CD8-positive, alpha-beta memory T cell (primary cell): ENCODE results near the gene AURKB. TPM values are rescaled to one million over a fixed set of nuclear protein-coding genes. Genes with fewer than 3 reads are reported as not detected.
A peak's percentile ranks its signal among the peaks of the same experiment; 100 is the strongest.
"Not testable (repeated sequence)": the region's sequence is repeated elsewhere in the genome, so short reads cannot be mapped to it uniquely, and the experiment has no call there.

Source experiments
- CTCF ChIA-PET: fragments of 350-600 bp; sonication (Branson Sonifier 250); formaldehyde crosslinking; loops from one replicate; lab custom pipeline; 2021; ENCODE audit warnings: antibody characterized with exemption; lab: Charles Lee
- POLR2A ChIA-PET: fragments of 350-600 bp; sonication (Branson Sonifier 250); formaldehyde crosslinking; loops from one replicate; lab custom pipeline; 2021; ENCODE audit warnings: antibody characterized with exemption; lab: Charles Lee
- DNase-seq, 5 donors: peaks; one replicate each; pipeline versions ENCODE4 v3.0.0 to v3.0.0-alpha.2; 2020 to 2022; ENCODE audit warnings: mixed read lengths in 1 of 5
- H3K27ac ChIP-seq: one replicate; pipeline ENCODE4 v1.7.0; 2013; ENCODE audit warnings: low read depth, mild to moderate bottlenecking, low read length, moderate library complexity
- H3K27me3 ChIP-seq: 2 replicates; pipeline ENCODE4 v1.7.0; 2013; ENCODE audit warnings: low read length, mild to moderate bottlenecking; ENCODE audit not compliant: insufficient read depth, poor library complexity, severe bottlenecking
- H3K36me3 ChIP-seq: 2 replicates; pipeline ENCODE4 v1.7.0; 2013; ENCODE audit warnings: mild to moderate bottlenecking, low read length, moderate library complexity; ENCODE audit not compliant: insufficient read depth
- H3K4me1 ChIP-seq: 2 replicates; pipeline ENCODE4 v1.7.0; 2013; ENCODE audit warnings: mild to moderate bottlenecking, low read length, moderate library complexity; ENCODE audit not compliant: insufficient read depth
- H3K4me3 ChIP-seq: 2 replicates; pipeline ENCODE4 v1.7.0; 2013; ENCODE audit warnings: mild to moderate bottlenecking, low read length
- H3K9me3 ChIP-seq: 2 replicates; pipeline ENCODE4 v1.7.0; 2013; ENCODE audit warnings: mild to moderate bottlenecking, low read length
- H3K27ac Mint-ChIP-seq, 8 donors: one replicate each; pipeline ENCODE4 v1.8.0; 2020 to 2021; ENCODE audit warnings: mixed read lengths in 8 of 8, mild to moderate bottlenecking in 6 of 8, inconsistent platforms in 3 of 8, moderate library complexity in 3 of 8
- H3K27me3 Mint-ChIP-seq, 2 donors: one replicate each; pipeline ENCODE4 v1.8.0; 2020 to 2021; ENCODE audit warnings: mixed read lengths in 2 of 2, mild to moderate bottlenecking in 1 of 2, moderate library complexity in 1 of 2
- H3K36me3 Mint-ChIP-seq, 3 donors: one replicate each; pipeline ENCODE4 v1.8.0; 2020 to 2021; ENCODE audit warnings: mixed read lengths in 3 of 3, inconsistent platforms in 1 of 3, mild to moderate bottlenecking in 1 of 3
- H3K4me1 Mint-ChIP-seq, 3 donors: one replicate each; pipeline ENCODE4 v1.8.0; 2020 to 2021; ENCODE audit warnings: mixed read lengths in 3 of 3, inconsistent platforms in 1 of 3, mild to moderate bottlenecking in 1 of 3
- H3K4me3 Mint-ChIP-seq, 7 donors: one replicate each; pipeline ENCODE4 v1.8.0; 2020 to 2021; ENCODE audit warnings: mixed read lengths in 7 of 7, mild to moderate bottlenecking in 6 of 7, moderate library complexity in 4 of 7, inconsistent platforms in 2 of 7
- H3K9me3 Mint-ChIP-seq, 5 donors: one replicate each; pipeline ENCODE4 v1.8.0; 2020 to 2022; ENCODE audit warnings: mixed read lengths in 5 of 5, mild to moderate bottlenecking in 3 of 5, moderate library complexity in 2 of 5, inconsistent platforms in 1 of 5
- polyA plus RNA-seq: library from polyadenylated mRNA; unstranded; fragments of 300-500 nt; fragmentation: Illumina TruSeq; gene quantifications from one replicate; pipeline ENCODE4 v1.2.3, GENCODE V29; 2021
- total RNA-seq, 2 experiments: library from RNA; stranded (reverse); gene quantifications; one replicate each; pipeline ENCODE4 v1.2.3, GENCODE V29; 2021

Gene AURKB
- total and polyA plus RNA-seq, 3 experiments from 2014 or later, result 0.63 to 94.4 (median 88.1) TPM

- Histone ChIP-seq H3K4me1 (peaks cover 44% of the 10 kb centered on the region), H3K4me3 (peak overlapping the region; percentile 76), H3K27ac (peak overlapping the region; percentile 81), H3K36me3 (no peaks in the 10 kb centered on the region), H3K9me3 (no peaks in the 10 kb centered on the region), H3K27me3 (no peaks in the 10 kb centered on the region)
- DNase-seq, result no peak
- peak overlapping the region; percentile 92 to 100 (median 96) for H3K27ac Mint-ChIP-seq
- ChIA-PET POLR2A (interaction anchor here (0.6 to 1.7 kb wide), 4 partner anchors 12 to 25 kb away, joined by 3 to 8 read pairs (median 3); partner anchors contain the start of gene BORCS6), CTCF (interaction anchor here (0.7 to 1.7 kb wide), 4 partner anchors 10 to 17 kb away, joined by 3 to 8 read pairs (median 4); no protein-coding TSS in a partner anchor)
- H3K36me3 Mint-ChIP-seq, result peaks cover 0 to 7% (median 0%) of the 10 kb centered on the region in 3 donors
- H3K4me1 Mint-ChIP-seq, result peaks cover 38 to 52% (median 51%) of the 10 kb centered on the region in 3 donors
- peak overlapping the region; percentile 89 to 96 (median 93) for H3K4me3 Mint-ChIP-seq
- no peaks in the 10 kb centered on the region for H3K9me3 Mint-ChIP-seq
- H3K27me3 Mint-ChIP-seq, result peaks cover 0 to 3% of the 10 kb centered on the region in 2 donors
These were observed 34.6 kb downstream of the AURKB start for GRCh38 chr17:8175795-8176196.

- H3K27me3 Mint-ChIP-seq, result peaks cover 0 to 5% of the 10 kb centered on the region in 2 donors
- no peaks in the 10 kb centered on the region for H3K9me3 ChIP-seq
- peaks cover 37 to 52% (median 51%) of the 10 kb centered on the region in 3 donors for H3K4me1 Mint-ChIP-seq
- H3K36me3 ChIP-seq, result no peaks in the 10 kb centered on the region
- H3K36me3 Mint-ChIP-seq, result peaks cover 0 to 7% (median 0%) of the 10 kb centered on the region in 3 donors
- H3K27ac ChIP-seq, result peak overlapping the region; percentile 98
- ChIA-PET CTCF (interaction anchor here (1.0 to 3.7 kb wide), 11 partner anchors 10 to 64 kb away, joined by 3 to 19 read pairs (median 6); partner anchors contain the start of gene BORCS6), POLR2A (interaction anchor here (0.9 to 1.7 kb wide), 14 partner anchors 10 to 486 kb away, joined by 3 to 46 read pairs (median 9); partner anchors contain the start of genes AURKB, BORCS6, CTC1 and PER1)
- H3K27me3 ChIP-seq, result no peaks in the 10 kb centered on the region
- H3K4me3 ChIP-seq, result peak overlapping the region; percentile 57
- peak overlapping the region; percentile 86 to 95 (median 90) for H3K4me3 Mint-ChIP-seq
- H3K4me1 ChIP-seq, result peaks cover 44% of the 10 kb centered on the region
- no peak for DNase-seq
- no peaks in the 10 kb centered on the region for H3K9me3 Mint-ChIP-seq
- H3K27ac Mint-ChIP-seq, result peak overlapping the region; percentile 99 to 100 (median 100)
These were observed 36.5 kb downstream of the AURKB start for GRCh38 chr17:8173871-8174322.

GRCh38 chr17:8173056-8173870, 37.1 kb downstream of the AURKB start:
- Histone ChIP-seq H3K4me1 (peaks cover 44% of the 10 kb centered on the region), H3K36me3 (no peaks in the 10 kb centered on the region), H3K4me3 (peak overlapping the region; percentile 57), H3K27me3 (no peaks in the 10 kb centered on the region), H3K27ac (peak overlapping the region; percentile 98), H3K9me3 (no peaks in the 10 kb centered on the region)
- DNase-seq, result peak; percentile 60 to 92 (median 89)
- CTCF ChIA-PET, result interaction anchor here (1.0 to 3.7 kb wide), 11 partner anchors 9 to 63 kb away, joined by 3 to 19 read pairs (median 6); partner anchors contain the start of gene BORCS6
- Mint-ChIP-seq H3K4me3 (peak overlapping the region; percentile 86 to 95 (median 90)), H3K27ac (peak overlapping the region; percentile 99 to 100 (median 100)), H3K27me3 (peaks cover 0 to 5% of the 10 kb centered on the region in 2 donors), H3K4me1 (peaks cover 37 to 55% (median 51%) of the 10 kb centered on the region in 3 donors), H3K36me3 (peaks cover 0 to 7% (median 0%) of the 10 kb centered on the region in 3 donors), H3K9me3 (no peaks in the 10 kb centered on the region)
- POLR2A ChIA-PET, result interaction anchor here (0.5 to 1.7 kb wide), 18 partner anchors 10 to 486 kb away, joined by 3 to 46 read pairs (median 7); partner anchors contain the start of genes AURKB, BORCS6, CTC1 and PER1

GRCh38 chr17:8170186-8170585, 40.2 kb downstream of the AURKB start:
- not testable (repeated sequence) for H3K36me3 Mint-ChIP-seq, H3K27me3 Mint-ChIP-seq, H3K4me3 ChIP-seq, H3K4me3 Mint-ChIP-seq, DNase-seq, H3K9me3 ChIP-seq, H3K27me3 ChIP-seq, H3K27ac Mint-ChIP-seq, H3K9me3 Mint-ChIP-seq, H3K27ac ChIP-seq, H3K36me3 ChIP-seq
- POLR2A ChIA-PET, result interaction anchor here (0.6 to 1.5 kb wide), 2 partner anchors 31 to 77 kb away, joined by 3 to 5 read pairs; no protein-coding TSS in a partner anchor
- H3K4me1 ChIP-seq, result peaks cover 27% of the 10 kb centered on the region
- H3K4me1 Mint-ChIP-seq, result peaks cover 26 to 39% (median 31%) of the 10 kb centered on the region in 3 donors
- CTCF ChIA-PET, result interaction anchor here (1.0 to 1.3 kb wide), 3 partner anchors 10 to 32 kb away, joined by 3 read pairs; no protein-coding TSS in a partner anchor

- Mint-ChIP-seq H3K36me3 (no peaks in the 10 kb centered on the region), H3K27me3 (peaks cover 0 to 4% of the 10 kb centered on the region in 2 donors), H3K9me3 (no peaks in the 10 kb centered on the region), H3K27ac (no peak overlapping the region), H3K4me1 (peaks cover 27 to 35% (median 28%) of the 10 kb centered on the region in 3 donors), H3K4me3 (no peak overlapping the region)
- no peaks in the 10 kb centered on the region for H3K9me3 ChIP-seq
- H3K27ac ChIP-seq, result no peak overlapping the region
- no peaks in the 10 kb centered on the region for H3K36me3 ChIP-seq
- POLR2A ChIA-PET, result interaction anchor here (1.1 kb wide), 1 partner anchor 11 kb away, joined by 4 read pairs; no protein-coding TSS in a partner anchor
- no peaks in the 10 kb centered on the region for H3K27me3 ChIP-seq
- DNase-seq, result no peak
- H3K4me1 ChIP-seq, result peaks cover 26% of the 10 kb centered on the region
- H3K4me3 ChIP-seq, result no peak overlapping the region
- CTCF ChIA-PET, result interaction anchor here (0.7 to 1.8 kb wide), 5 partner anchors 9 to 74 kb away, joined by 3 to 8 read pairs (median 3); no protein-coding TSS in a partner anchor
These were observed 42.8 kb downstream of the AURKB start for GRCh38 chr17:8167526-8167925.

GRCh38 chr17:8166731-8167130, 43.6 kb downstream of the AURKB start:
- peaks cover 25% of the 10 kb centered on the region for H3K4me1 ChIP-seq
- DNase-seq, result no peak
- CTCF ChIA-PET, result interaction anchor here (1.2 to 1.8 kb wide), 2 partner anchors 8 to 10 kb away, joined by 3 to 8 read pairs; no protein-coding TSS in a partner anchor
- H3K36me3 ChIP-seq, result peaks cover 7% of the 10 kb centered on the region
- Mint-ChIP-seq H3K4me1 (peaks cover 26 to 34% (median 27%) of the 10 kb centered on the region in 3 donors), H3K9me3 (no peaks in the 10 kb centered on the region), H3K4me3 (no peak overlapping the region), H3K36me3 (peaks cover 0 to 6% (median 0%) of the 10 kb centered on the region in 3 donors), H3K27ac (peak overlapping the region in 1 of 8 donors; percentile 61), H3K27me3 (peaks cover 0 to 4% of the 10 kb centered on the region in 2 donors)
- no peak overlapping the region for H3K27ac ChIP-seq
- no peak overlapping the region for H3K4me3 ChIP-seq
- no peaks in the 10 kb centered on the region for H3K27me3 ChIP-seq
- H3K9me3 ChIP-seq, result no peaks in the 10 kb centered on the region
- POLR2A ChIA-PET, result interaction anchor here (1.1 kb wide), 1 partner anchor 10 kb away, joined by 4 read pairs; no protein-coding TSS in a partner anchor

GRCh38 chr17:8164815-8165131, 45.6 kb downstream of the AURKB start:
- DNase-seq, result peak in 1 of 5 donors; percentile 46
- H3K4me1 Mint-ChIP-seq, result peaks cover 45 to 54% (median 46%) of the 10 kb centered on the region in 3 donors
- peaks cover 43% of the 10 kb centered on the region for H3K4me1 ChIP-seq
- peak overlapping the region; percentile 84 to 95 (median 88) for H3K4me3 Mint-ChIP-seq
- peak overlapping the region; percentile 94 to 100 (median 98) for H3K27ac Mint-ChIP-seq
- H3K36me3 ChIP-seq, result peaks cover 21% of the 10 kb centered on the region
- POLR2A ChIA-PET, result interaction anchor here (1.1 to 3.2 kb wide), 8 partner anchors 9 to 83 kb away, joined by 3 to 46 read pairs (median 6); partner anchors contain the start of genes CTC1 and PER1
- CTCF ChIA-PET, result interaction anchor here (1.1 to 1.5 kb wide), 2 partner anchors 9 to 26 kb away, joined by 4 to 10 read pairs; no protein-coding TSS in a partner anchor
- no peaks in the 10 kb centered on the region for H3K9me3 ChIP-seq
- peak overlapping the region; percentile 80 for H3K27ac ChIP-seq
- no peaks in the 10 kb centered on the region for H3K9me3 Mint-ChIP-seq
- no peaks in the 10 kb centered on the region for H3K27me3 ChIP-seq
- H3K36me3 Mint-ChIP-seq, result peaks cover 0 to 25% (median 8%) of the 10 kb centered on the region in 3 donors
- H3K4me3 ChIP-seq, result peak overlapping the region; percentile 49
- peaks cover 0 to 4% of the 10 kb centered on the region in 2 donors for H3K27me3 Mint-ChIP-seq
